Measurements from ENCODE around the gene GALNT17.
A peak's percentile ranks its signal among the peaks of the same experiment; 100 is the strongest.
"Not testable (repeated sequence)": the region's sequence is repeated elsewhere in the genome, so short reads cannot be mapped to it uniquely, and the experiment has no call there.

The GALNT17 gene

GRCh38 chr7:71696511-71696910 is 564.6 kb downstream of the GALNT17 start:
- DNase-seq (ENCODE audit: low spot score) = no peak

GRCh38 chr7:71697400-71697799 is 565.5 kb downstream of the GALNT17 start:
- no peak for DNase-seq (ENCODE audit: low spot score)

GRCh38 chr7:71705217-71705616 is 573.3 kb downstream of the GALNT17 start:
- no peak for DNase-seq (ENCODE audit: low spot score)

GRCh38 chr7:71705901-71706596 is 574.1 kb downstream of the GALNT17 start:
- DNase-seq (ENCODE audit: low spot score) = no peak

GRCh38 chr7:71706597-71706975 is 574.6 kb downstream of the GALNT17 start:
- no peak for DNase-seq (ENCODE audit: low spot score)

- no peak for DNase-seq (ENCODE audit: low spot score)
These were observed 575.1 kb downstream of the GALNT17 start for GRCh38 chr7:71707041-71707440.

- no peak for DNase-seq (ENCODE audit: low spot score)
These were observed 576.8 kb downstream of the GALNT17 start for GRCh38 chr7:71708710-71709109.

GRCh38 chr7:71710442-71710841 is 578.5 kb downstream of the GALNT17 start:
- DNase-seq (ENCODE audit: low spot score) = no peak

- no peak for DNase-seq (ENCODE audit: low spot score)
These were observed 580.8 kb downstream of the GALNT17 start for GRCh38 chr7:71712653-71713180.

GRCh38 chr7:71716690-71717089 is 584.7 kb downstream of the GALNT17 start:
- no peak for DNase-seq (ENCODE audit: low spot score)

- no peak for DNase-seq (ENCODE audit: low spot score)
These were observed 586.6 kb downstream of the GALNT17 start for GRCh38 chr7:71718563-71718962.

GRCh38 chr7:71721742-71722141 is 589.8 kb downstream of the GALNT17 start:
- no peak for DNase-seq (ENCODE audit: low spot score)

- DNase-seq (ENCODE audit: low spot score) = no peak
These were observed 591.9 kb downstream of the GALNT17 start for GRCh38 chr7:71723859-71724258.

GRCh38 chr7:71727347-71727746 is 595.4 kb downstream of the GALNT17 start:
- no peak for DNase-seq (ENCODE audit: low spot score)

GRCh38 chr7:71731740-71732139 is 599.8 kb downstream of the GALNT17 start:
- no peak for DNase-seq (ENCODE audit: low spot score)

- DNase-seq (ENCODE audit: low spot score) = peak; percentile 79
These were observed 601.3 kb downstream of the GALNT17 start for GRCh38 chr7:71733107-71733870.

- peak; percentile 74 for DNase-seq (ENCODE audit: low spot score)
These were observed 604.1 kb downstream of the GALNT17 start for GRCh38 chr7:71735961-71736556.

GRCh38 chr7:71737931-71738540 is 606.1 kb downstream of the GALNT17 start:
- not testable (repeated sequence) for DNase-seq (ENCODE audit: low spot score)

GRCh38 chr7:71739520-71740173 is 607.7 kb downstream of the GALNT17 start:
- no peak for DNase-seq (ENCODE audit: low spot score)

GRCh38 chr7:71740174-71740560 is 608.2 kb downstream of the GALNT17 start:
- no peak for DNase-seq (ENCODE audit: low spot score)

- DNase-seq (ENCODE audit: low spot score) = no peak
These were observed 614.1 kb downstream of the GALNT17 start for GRCh38 chr7:71746006-71746405.

GRCh38 chr7:71750290-71750689 is 618.3 kb downstream of the GALNT17 start:
- DNase-seq (ENCODE audit: low spot score) = no peak
